MCF 10A (cell line): ENCODE results near the gene PKNOX2. TPM values are rescaled to one million over a fixed set of nuclear protein-coding genes. Genes with fewer than 3 reads are reported as not detected.

Experiments used
- BruUV-seq: library from RNA; stranded (reverse); fragments of 400-500 nt; replicated peaks from 2 replicates; lab custom pipeline; 2021; lab: Mats Ljungman, UMichigan
- CTCF ChIA-PET: fragments of 300-600 bp; sonication (Branson Sonifier 250); formaldehyde crosslinking; extraction: SDS; loops from one replicate; lab custom pipeline; 2021; ENCODE audit warnings: antibody characterized with exemption, inconsistent platforms; lab: Yijun Ruan, JAX
- POLR2A ChIA-PET: fragments of 300-600, 350-650 bp; sonication (Branson Sonifier 250); formaldehyde crosslinking; extraction: SDS; loops from one replicate; lab custom pipeline; 2020; ENCODE audit warnings: antibody characterized with exemption, inconsistent platforms; lab: Yijun Ruan, JAX
- DNase-seq: peaks from one replicate; pipeline ENCODE4 v3.0.0-alpha.2; 2018; ENCODE audit not compliant: unreplicated experiment
- H3K27ac Mint-ChIP-seq: one replicate; pipeline ENCODE4 v1.8.0; 2022; ENCODE audit warnings: mild to moderate bottlenecking, low read depth, mixed read lengths; ENCODE audit not compliant: unreplicated experiment
- H3K27me3 Mint-ChIP-seq: one replicate; pipeline ENCODE4 v1.8.0; 2022; ENCODE audit warnings: mixed read lengths; ENCODE audit not compliant: insufficient read depth, unreplicated experiment
- H3K36me3 Mint-ChIP-seq: one replicate; pipeline ENCODE4 v1.8.0; 2022; ENCODE audit warnings: mild to moderate bottlenecking, moderate library complexity, mixed read lengths; ENCODE audit not compliant: insufficient read depth, unreplicated experiment
- H3K4me1 Mint-ChIP-seq: one replicate; pipeline ENCODE4 v1.8.0; 2022; ENCODE audit warnings: mixed read lengths; ENCODE audit not compliant: insufficient read depth, unreplicated experiment
- H3K4me3 Mint-ChIP-seq: one replicate; pipeline ENCODE4 v1.8.0; 2022; ENCODE audit warnings: mild to moderate bottlenecking, moderate library complexity, mixed read lengths; ENCODE audit not compliant: unreplicated experiment
- H3K9me3 Mint-ChIP-seq: one replicate; pipeline ENCODE4 v1.8.0; 2022; ENCODE audit warnings: mixed read lengths; ENCODE audit not compliant: unreplicated experiment
- intact Hi-C: fragments of 100-400 bp; cut with micrococcal nuclease; formaldehyde crosslinking; loops from 2 replicates; pipeline ENCODE4 v1.14.1; 2022
- total RNA-seq: library from RNA; stranded (reverse); gene quantifications from 2 replicates; pipeline ENCODE4 v1.2.3, GENCODE V29; 2022
- TF ChIP-seq, protein P1 (sequence below): fragments of 200-600 bp; IDR thresholded peaks from one replicate; pipeline ENCODE4 v1.8.0; 2022; ENCODE audit warnings: antibody characterized with exemption, mild to moderate bottlenecking; ENCODE audit not compliant: unreplicated experiment

The PKNOX2 gene
- total RNA-seq, 1 experiment from 2014 or later = not detected

- H3K4me1 Mint-ChIP-seq = no peaks in the 10 kb centered on the region
- DNase-seq = no peak
These were observed 7.4 kb downstream of the PKNOX2 start for GRCh38 chr11:125171974-125172373.

DNA sequence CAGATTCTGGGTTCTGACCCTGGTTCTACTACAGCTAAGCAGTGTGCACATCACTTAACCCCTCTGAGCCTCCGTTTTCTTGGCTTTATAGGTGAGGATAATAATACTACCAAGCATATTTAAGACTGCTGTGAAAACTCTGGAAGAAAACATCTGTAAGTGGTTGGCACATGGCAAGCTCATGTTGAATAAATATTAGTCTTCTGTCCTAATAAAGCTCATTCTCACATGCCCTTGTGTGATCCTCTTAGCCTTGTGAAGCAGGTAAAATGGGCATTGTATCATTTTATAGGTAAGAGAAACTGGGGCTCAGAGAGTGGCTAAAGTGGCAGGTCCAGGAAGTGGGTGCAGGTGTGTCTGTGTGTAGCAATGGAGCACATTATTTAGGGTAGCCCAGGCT lies 8.5 kb downstream of the PKNOX2 start:
- BruUV-seq = no TSS peak
- ChIA-PET CTCF (interaction anchor here (0.5 to 2.5 kb wide), 5 partner anchors 32 to 232 kb away, joined by 3 to 10 read pairs (median 3); no protein-coding TSS in a partner anchor), POLR2A (no interaction called here)
- TF ChIP-seq, protein P1, sequence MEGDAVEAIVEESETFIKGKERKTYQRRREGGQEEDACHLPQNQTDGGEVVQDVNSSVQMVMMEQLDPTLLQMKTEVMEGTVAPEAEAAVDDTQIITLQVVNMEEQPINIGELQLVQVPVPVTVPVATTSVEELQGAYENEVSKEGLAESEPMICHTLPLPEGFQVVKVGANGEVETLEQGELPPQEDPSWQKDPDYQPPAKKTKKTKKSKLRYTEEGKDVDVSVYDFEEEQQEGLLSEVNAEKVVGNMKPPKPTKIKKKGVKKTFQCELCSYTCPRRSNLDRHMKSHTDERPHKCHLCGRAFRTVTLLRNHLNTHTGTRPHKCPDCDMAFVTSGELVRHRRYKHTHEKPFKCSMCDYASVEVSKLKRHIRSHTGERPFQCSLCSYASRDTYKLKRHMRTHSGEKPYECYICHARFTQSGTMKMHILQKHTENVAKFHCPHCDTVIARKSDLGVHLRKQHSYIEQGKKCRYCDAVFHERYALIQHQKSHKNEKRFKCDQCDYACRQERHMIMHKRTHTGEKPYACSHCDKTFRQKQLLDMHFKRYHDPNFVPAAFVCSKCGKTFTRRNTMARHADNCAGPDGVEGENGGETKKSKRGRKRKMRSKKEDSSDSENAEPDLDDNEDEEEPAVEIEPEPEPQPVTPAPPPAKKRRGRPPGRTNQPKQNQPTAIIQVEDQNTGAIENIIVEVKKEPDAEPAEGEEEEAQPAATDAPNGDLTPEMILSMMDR = no peak
- Mint-ChIP-seq H3K27me3 (peaks cover 52% of the 10 kb centered on the region), H3K4me3 (no peak overlapping the region), H3K4me1 (no peaks in the 10 kb centered on the region), H3K36me3 (no peaks in the 10 kb centered on the region), H3K9me3 (no peaks in the 10 kb centered on the region), H3K27ac (no peak overlapping the region)
- no peak for DNase-seq
- intact Hi-C loops = no loop called here

More at GRCh38 chr11:125171974-125172373, 7.4 kb downstream of the PKNOX2 start:
- TF ChIP-seq, protein P1 = no peak
- intact Hi-C loops = no loop called here
- ChIA-PET CTCF (interaction anchor here (0.7 kb wide), 1 partner anchor 79 kb away, joined by 3 read pairs; no protein-coding TSS in a partner anchor), POLR2A (no interaction called here)
- no peak overlapping the region for H3K27ac Mint-ChIP-seq
- H3K36me3 Mint-ChIP-seq = no peaks in the 10 kb centered on the region
- no peak overlapping the region for H3K4me3 Mint-ChIP-seq
- H3K9me3 Mint-ChIP-seq = no peaks in the 10 kb centered on the region
- peaks cover 42% of the 10 kb centered on the region for H3K27me3 Mint-ChIP-seq
- BruUV-seq = no TSS peak

DNA sequence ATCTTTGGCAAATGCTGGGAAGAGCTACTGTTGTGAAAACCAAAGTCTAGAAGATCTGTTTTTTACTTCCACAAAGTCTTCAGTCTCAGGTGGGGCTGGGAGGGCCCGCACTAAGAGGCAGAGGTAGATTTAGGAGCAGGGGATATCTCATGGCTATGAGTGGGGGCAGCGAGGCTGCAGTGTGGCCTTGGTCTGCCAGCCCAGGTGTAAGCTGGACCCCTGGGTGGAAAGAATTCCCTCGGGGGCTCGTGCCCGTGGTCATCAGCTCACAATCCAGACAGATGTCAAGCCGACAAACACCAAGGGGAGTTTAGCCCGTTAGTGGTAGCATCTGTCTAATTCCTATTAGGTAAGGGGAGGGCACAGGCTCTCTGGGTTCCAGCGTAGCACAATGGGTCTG lies 9.0 kb downstream of the PKNOX2 start:
- ChIA-PET CTCF (interaction anchor here (1.1 to 2.5 kb wide), 4 partner anchors 11 to 172 kb away, joined by 3 to 10 read pairs (median 4); no protein-coding TSS in a partner anchor), POLR2A (interaction anchor here (0.5 to 0.6 kb wide), 2 partner anchors 85 to 237 kb away, joined by 3 to 4 read pairs; no protein-coding TSS in a partner anchor)
- TF ChIP-seq, protein P1 = no peak
- Mint-ChIP-seq H3K9me3 (no peaks in the 10 kb centered on the region), H3K4me1 (no peaks in the 10 kb centered on the region), H3K4me3 (no peak overlapping the region), H3K27ac (no peak overlapping the region), H3K27me3 (peaks cover 54% of the 10 kb centered on the region), H3K36me3 (no peaks in the 10 kb centered on the region)
- no peak for DNase-seq
- BruUV-seq = no TSS peak
- intact Hi-C loops = no loop called here

DNA sequence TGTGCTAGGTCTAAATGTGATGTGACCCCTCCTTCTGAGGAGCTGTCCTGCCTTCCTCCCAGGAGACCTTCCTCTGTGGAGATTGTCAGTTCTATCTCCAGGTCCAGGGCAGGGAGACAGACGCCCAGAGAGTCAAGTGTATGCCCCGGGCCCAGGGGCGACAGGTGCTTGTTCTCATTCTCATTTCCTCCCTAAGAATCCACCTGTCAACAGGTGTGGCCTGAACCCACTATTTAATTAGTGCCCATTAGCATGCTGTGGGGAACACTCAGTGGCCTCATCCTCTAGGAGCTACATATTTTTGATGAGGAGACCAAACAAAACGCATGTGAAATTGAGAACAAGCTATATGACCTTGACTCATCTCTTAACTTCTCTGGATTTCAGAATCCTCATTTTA lies 9.5 kb downstream of the PKNOX2 start:
- ChIA-PET CTCF (interaction anchor here (0.8 to 2.5 kb wide), 5 partner anchors 8 to 171 kb away, joined by 3 to 10 read pairs (median 3); partner anchors contain the start of gene PKNOX2), POLR2A (interaction anchor here (0.6 kb wide), 1 partner anchor 85 kb away, joined by 4 read pairs; no protein-coding TSS in a partner anchor)
- peaks cover 59% of the 10 kb centered on the region for H3K27me3 Mint-ChIP-seq
- no peak overlapping the region for H3K27ac Mint-ChIP-seq
- TF ChIP-seq, protein P1 = no peak
- BruUV-seq = no TSS peak
- H3K36me3 Mint-ChIP-seq = no peaks in the 10 kb centered on the region
- H3K9me3 Mint-ChIP-seq = no peaks in the 10 kb centered on the region
- DNase-seq = no peak
- H3K4me1 Mint-ChIP-seq = no peaks in the 10 kb centered on the region
- H3K4me3 Mint-ChIP-seq = no peak overlapping the region
- intact Hi-C loops = no loop called here
